GM19328 (cell line): ENCODE data around the gene SMAD6.

Source experiments
- ATAC-seq: cut with Tn5 transposase; IDR thresholded peaks from one replicate; pipeline ENCODE4 v1.9.1; 2021; ENCODE audit warnings: mild to moderate bottlenecking, moderate library complexity; ENCODE audit not compliant: unreplicated experiment

SMAD6 gene

GRCh38 chr15:66786708-66787488, 84.9 kb downstream of the SMAD6 start:
- no peak for ATAC-seq

GRCh38 chr15:66787489-66787871, 85.4 kb downstream of the SMAD6 start:
- ATAC-seq, result no peak

DNA sequence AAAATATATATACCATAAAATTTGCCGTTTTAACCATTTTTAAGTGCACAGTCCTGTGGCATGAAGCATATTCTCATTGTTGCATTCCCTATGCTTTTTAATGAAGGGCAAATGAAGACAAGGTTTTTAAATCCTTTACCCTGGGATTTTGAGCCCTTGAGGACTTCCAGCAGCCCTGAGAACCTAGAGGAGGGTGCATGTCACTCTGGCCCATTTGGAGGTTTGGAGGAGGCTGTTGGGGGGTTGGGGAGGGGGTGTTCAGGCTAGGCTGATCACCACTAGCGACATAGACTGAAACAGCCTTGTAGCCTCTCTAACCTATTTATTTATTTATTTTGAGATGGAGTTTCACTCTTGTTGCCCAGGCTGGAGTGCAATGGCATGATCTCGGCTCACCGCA, 86.0 kb downstream of the SMAD6 start:
- ATAC-seq, result no peak

DNA sequence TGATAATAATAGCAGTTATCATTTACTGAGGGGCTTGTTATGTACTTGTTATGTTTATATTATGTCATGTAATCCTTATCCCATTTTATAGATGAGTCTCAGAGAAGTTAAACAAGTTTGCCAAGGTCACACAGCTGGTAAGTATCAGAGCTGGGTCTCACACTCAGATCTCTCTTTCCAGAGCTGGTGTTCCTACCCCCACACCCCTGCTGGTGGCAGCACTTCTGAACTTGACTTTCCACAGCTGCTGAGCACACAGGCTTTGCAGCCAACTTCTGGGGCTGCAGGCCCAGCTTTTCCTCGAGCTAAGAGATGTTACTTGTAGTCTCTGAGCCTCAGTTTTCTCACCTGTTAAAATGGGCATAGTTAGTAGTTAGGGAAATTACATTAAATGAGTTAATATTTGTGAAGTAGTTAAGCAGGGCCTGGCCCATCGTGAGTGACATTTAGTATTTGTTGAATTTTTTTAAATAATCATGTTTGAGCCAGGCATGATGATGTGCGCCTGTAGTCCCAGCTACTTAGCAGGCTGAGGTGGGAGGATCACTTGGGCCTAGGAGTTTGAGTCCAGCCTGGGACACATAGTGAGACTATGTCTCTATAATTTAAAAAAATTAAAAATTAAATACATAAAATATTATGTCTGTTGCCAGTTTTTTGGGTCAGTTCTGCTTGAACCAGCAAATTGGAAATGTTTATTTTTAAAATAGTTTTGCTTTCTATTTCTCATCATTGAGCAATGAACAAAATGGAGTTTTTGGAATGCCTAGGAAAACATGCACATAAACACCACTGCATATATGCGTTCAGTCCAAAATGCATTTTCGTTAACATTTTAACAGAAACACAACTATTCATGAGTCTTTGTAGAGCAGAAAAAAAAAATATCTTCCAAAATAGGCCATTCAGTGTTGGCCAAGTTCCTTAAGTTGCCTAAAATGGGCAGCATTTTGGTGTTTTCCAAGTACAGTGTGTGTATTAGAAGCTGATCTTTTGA, 87.3 kb downstream of the SMAD6 start:
- ATAC-seq, result no peak

GRCh38 chr15:66795851-66796250, 93.8 kb downstream of the SMAD6 start:
- no peak for ATAC-seq

DNA sequence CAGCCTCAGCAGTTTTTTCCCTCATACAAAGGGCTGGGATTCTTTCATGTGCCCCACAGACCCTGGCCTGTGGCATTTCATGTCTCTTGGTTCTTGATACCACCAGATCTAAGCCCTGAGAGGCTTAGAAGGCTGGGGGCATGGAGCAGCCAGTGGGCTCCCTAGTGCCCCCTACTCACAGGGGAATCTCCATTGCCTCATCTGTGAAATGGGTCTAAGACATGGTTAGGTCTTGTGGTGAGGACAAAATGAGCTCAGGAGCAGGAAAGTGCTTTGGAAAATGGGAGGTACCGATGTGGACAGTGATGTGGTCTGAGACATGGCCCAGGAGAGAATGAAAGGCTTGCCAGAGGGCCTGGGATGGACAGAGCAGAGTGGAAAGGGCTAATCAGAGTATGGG, 94.3 kb downstream of the SMAD6 start:
- ATAC-seq, result no peak

DNA sequence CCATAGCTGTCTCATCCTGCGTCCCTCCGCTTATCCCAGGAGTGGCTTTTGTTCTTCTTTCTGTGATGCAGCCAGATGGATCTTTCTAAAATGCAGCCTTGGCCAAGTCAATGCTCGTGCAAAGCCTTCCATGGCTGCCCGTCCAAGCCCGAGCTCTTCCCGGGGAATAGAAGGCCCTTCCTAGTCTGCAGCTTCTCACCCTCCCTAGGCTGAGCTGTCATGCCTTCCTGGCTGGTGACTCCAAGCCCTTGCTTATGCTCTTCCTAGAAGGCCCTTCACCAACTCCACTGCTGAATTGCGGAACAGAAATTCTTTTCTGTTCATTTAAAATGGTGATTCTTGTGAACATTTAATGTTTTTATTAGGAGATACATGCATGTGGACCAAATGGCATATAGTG, 95.9 kb downstream of the SMAD6 start:
- no peak for ATAC-seq

DNA sequence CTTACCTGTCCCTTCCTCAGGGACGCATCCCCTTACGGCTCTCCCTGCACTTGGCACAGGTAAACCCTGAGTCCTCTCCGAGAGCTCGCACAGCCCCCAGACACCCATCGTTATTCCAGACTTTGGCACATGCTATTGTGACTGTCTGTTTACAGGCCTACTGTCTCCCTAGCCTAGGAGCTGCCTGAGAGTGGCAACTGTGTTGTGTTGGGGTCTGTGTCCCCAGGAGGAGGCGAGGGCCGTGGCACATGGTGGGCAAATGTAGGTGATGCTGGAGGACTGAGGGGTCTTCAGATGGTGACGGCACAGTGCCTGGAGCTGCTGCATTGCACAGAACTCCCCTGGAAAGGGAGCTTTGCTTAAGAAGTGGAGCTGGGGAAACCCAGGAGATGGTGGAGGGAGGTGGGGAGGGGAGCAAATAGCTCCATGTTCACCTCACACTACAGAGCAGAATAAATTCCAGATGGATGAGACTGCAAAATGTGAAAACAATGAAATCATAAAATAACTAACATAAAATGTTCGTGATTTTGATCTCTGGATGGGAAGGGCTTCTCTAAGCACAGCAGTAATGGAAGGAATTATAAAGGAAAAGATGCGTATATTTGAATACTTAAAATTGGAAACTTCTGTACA, 96.5 kb downstream of the SMAD6 start:
- ATAC-seq, result no peak

- ATAC-seq, result no peak
Observed at GRCh38 chr15:66799242-66799641, 97.2 kb downstream of the SMAD6 start.

DNA sequence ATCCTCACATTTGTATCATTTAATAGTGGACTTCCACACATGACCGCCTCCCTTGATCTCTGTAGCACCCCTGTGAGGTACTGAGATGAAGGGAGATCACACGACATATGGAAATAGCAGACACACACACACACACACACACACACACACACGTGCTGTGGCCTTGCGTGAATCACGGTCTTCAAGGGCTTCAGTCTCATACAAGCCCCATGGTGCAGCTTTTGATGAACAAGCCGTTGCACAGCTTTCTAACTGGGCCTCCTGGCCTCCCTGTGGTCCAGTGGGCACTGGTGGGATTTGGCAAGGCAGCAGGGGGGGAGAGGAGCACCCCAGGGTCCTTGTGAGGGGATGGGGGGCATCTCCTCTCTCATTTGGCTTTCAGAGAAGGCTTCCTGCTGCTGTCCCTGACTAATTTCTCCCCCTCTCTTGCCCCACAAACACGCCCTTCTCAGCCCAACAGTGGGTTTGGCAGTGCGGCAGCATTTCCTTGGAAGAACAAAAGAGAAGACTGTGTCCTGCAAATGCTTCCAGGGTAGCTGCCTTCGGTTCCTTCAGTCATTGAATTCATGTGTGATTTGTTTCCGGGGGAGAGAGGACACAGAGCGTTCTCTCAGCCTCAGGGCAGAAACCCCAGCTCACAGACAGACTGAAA, 98.7 kb downstream of the SMAD6 start:
- ATAC-seq, result no peak

- no peak for ATAC-seq
Observed at GRCh38 chr15:66801266-66801665, 99.2 kb downstream of the SMAD6 start.

GRCh38 chr15:66802025-66803001, 100.3 kb downstream of the SMAD6 start:
- no peak for ATAC-seq

DNA sequence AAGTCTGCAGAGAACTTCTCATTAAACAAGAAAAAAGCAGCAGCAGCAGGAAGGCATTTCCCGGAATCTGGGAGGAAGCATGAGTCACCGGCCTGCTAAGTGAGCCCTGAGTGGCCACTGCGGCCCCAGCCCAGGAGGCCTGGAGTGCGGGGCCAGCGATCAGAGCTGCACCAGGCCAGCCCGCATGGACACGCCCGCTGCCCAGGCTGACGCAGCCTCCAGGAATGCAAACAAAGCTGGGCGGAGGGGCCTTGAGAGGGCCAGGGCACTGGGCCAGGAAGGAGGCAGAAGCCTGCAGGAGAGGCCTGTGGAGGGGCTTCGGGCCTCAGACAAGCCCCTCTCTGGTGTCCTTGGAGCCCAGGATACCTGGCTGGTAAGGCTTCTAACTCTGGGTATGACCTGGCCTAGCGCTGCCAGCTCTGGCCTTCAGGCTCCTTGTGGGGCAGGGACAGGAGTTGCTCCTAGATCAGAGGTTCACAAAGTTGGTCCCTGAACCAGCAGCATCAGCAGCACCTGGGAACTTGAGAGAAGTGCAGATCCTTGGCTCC, 101.2 kb downstream of the SMAD6 start:
- ATAC-seq, result no peak

GRCh38 chr15:66803749-66804148, 101.7 kb downstream of the SMAD6 start:
- ATAC-seq, result no peak

DNA sequence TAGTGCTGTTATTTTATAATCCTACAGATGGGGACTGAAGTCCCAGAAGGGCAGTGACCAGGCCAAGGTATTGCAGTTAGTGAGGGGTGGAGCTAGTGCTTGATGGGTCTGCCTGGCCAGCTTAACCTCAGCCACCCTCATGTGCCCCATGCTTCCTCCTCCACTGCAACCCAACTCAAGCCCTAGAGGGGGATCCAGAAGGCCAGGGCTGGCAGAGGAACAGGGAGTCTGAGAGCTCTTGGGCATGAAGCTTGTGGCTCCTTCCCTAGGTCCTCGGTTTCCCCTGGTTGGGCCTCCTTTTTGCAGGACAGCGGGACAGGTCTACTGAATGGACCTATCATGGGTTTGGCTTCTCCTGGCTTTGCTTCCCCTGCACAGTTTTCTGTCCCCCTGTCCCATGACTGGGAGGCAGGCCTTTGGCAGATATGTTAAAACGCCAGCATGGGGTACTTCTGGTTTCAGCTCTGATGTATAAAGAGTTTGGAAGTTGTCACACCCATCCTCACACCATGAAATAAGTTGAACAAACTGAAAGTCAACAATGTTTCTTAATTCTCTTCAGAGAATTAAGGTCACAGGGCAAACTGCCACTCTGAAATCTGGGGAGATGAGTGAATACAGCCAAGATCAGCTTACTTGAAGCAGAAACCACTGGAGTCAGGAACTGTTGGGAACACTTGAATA, 103.3 kb downstream of the SMAD6 start:
- ATAC-seq, result no peak

GRCh38 chr15:66808181-66808824, 106.3 kb downstream of the SMAD6 start:
- no peak for ATAC-seq

DNA sequence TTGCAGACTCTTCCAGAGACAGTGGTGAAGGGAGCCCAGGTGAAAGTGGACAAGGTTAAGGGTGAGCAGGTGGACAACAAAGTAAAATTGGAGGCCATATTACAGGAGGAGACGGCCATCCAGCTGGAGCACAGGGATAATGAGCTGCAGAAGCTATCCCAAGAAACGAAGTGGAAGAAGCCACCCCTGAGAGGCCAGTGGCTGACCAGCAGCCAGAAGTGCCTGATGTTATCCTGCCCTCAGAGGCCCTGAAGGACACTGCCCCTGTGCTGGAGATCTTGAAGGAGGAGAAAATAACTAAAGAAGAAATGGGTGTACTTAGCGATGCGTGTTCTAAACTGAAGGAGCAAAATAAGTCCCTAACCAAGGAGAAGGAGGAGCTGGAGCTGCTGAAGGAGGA, 107.6 kb downstream of the SMAD6 start:
- ATAC-seq, result no peak

- ATAC-seq, result no peak
Observed at GRCh38 chr15:66815318-66815717, 113.3 kb downstream of the SMAD6 start.
